Peyer's patch (tissue), 4 donors: ENCODE measurements around the gene PLPP4.

ENCODE experiments used
- CTCF ChIP-seq, 6 experiments: fragments of 450-650 bp in 4 of 6; fragments of 200-600 bp in 2 of 6; sonication (generic) in 1 of 6; IDR thresholded peaks; one replicate each; pipeline ENCODE4 v1.5.1; 2017 to 2019; ENCODE audit warnings: antibody characterized with exemption in 6 of 6, mild to moderate bottlenecking in 3 of 6, moderate library complexity in 1 of 6
- POLR2A ChIP-seq, 2 donors: fragments of 450-650 bp; IDR thresholded peaks; one replicate each; pipeline ENCODE4 v1.5.1; 2017; ENCODE audit warnings: antibody characterized with exemption in 2 of 2, mild to moderate bottlenecking in 2 of 2, moderate library complexity in 2 of 2

GRCh38 chr10:120552262-120552661 is 95.2 kb downstream of the PLPP4 start:
- TF ChIP-seq CTCF (IDR thresholded peaks at IDR 0.05) (no peak), POLR2A (IDR thresholded peaks at IDR 0.05) (no peak)
